D721Med (cell line): Measurements from ENCODE around the gene CCNQ.

Experiments used
- DNase-seq: peaks from one replicate; pipeline ENCODE4 v3.0.0; 2011; ENCODE audit warnings: low spot score; ENCODE audit not compliant: insufficient read length
- FAIRE-seq: peaks from 2 replicates; lab custom pipeline; 2011; peaks lifted over from hg19 to GRCh38; lab: Jason Lieb, UNC
- TF ChIP-seq, protein P1 (sequence below): IDR thresholded peaks from 2 replicates; pipeline ENCODE4 v1.5.1; 2012; ENCODE audit warnings: mild to moderate bottlenecking, control low read depth; ENCODE audit not compliant: insufficient read depth; ENCODE audit errors: missing control alignments

CCNQ gene

DNA sequence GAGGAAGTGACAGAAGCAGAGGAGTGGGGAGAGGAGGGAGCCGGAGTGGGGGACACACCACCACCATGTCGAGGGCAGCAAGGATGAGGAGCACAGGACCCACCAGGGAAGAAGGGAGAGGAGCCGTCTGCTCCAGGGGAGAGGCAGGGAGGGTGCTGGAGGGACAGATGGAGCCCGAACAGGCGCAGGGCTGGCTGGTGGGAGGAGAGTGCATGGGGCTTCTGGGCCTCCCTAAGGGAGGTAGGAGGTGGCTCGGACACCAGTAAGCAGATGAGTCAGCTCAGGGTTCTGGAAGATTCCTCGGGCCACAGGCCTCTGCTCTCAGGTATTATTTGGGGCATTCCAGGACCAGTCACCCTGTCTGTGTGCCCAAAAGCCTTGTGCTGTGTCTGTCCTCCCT lies 51.7 kb downstream of the CCNQ start:
- no peak for FAIRE-seq
- DNase-seq: no peak
- TF ChIP-seq, protein P1, sequence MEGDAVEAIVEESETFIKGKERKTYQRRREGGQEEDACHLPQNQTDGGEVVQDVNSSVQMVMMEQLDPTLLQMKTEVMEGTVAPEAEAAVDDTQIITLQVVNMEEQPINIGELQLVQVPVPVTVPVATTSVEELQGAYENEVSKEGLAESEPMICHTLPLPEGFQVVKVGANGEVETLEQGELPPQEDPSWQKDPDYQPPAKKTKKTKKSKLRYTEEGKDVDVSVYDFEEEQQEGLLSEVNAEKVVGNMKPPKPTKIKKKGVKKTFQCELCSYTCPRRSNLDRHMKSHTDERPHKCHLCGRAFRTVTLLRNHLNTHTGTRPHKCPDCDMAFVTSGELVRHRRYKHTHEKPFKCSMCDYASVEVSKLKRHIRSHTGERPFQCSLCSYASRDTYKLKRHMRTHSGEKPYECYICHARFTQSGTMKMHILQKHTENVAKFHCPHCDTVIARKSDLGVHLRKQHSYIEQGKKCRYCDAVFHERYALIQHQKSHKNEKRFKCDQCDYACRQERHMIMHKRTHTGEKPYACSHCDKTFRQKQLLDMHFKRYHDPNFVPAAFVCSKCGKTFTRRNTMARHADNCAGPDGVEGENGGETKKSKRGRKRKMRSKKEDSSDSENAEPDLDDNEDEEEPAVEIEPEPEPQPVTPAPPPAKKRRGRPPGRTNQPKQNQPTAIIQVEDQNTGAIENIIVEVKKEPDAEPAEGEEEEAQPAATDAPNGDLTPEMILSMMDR: no peak

DNA sequence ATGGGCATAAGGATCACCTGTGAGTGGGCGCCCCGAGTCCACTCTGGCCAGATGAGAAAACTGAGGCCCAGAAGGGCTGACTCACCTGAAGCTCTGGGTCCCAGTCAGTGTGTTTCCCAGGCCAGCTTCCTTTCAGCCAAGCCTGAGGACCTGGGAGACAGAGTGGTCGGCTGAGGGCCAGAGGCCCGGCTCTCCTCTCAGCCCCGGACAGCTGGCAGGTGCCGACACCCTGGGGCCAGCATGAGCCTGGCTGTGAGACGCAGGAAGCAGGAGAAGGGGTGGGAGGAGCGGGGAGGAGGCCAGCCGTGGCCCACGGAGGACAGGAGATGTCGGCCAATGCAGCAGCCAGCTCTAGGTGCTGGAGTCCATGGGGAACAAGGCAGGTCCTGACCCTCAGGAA lies 52.6 kb downstream of the CCNQ start:
- FAIRE-seq: no peak
- TF ChIP-seq, protein P1: no peak
- no peak for DNase-seq

DNA sequence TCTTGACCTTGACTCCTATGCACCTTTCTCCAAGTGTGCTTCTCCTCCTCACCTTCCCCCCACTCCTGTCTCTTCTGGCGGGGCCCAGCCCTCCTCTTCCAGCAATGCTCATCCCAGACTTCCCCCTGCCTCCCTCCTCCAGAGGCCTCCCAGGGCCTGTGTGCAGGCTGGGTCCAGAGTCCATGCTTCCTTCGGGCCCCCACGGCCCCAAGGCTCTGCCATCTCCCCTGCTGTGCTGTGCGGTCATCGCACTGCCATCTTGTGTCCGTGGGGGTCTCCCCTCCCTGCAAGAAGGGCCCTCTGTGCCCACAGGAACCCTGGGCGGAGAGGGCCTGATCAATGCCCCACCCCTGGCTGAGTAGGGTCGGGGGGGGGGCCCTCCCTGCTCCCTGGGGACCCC lies 54.2 kb downstream of the CCNQ start:
- TF ChIP-seq, protein P1: no peak
- DNase-seq: no peak
- no peak for FAIRE-seq

DNA sequence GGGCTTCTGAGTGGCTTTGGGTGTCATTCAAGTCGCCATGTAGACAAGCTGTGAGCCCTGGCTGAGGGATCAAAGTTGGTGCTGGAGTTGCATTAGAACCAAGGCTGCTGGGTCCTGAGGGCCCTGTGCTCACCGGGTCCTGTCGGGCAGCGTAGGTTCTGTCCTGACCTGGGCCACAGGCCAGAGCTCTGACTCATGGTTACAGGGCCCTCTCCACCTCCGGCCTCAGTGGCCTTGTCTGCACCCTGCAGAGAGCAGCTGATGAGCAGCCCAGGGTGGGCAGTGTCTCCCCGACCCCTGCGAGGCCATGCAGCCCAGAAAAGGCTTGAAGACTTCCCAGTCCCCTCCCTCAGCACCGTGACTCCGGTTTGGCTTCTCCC lies 59.0 kb downstream of the CCNQ start:
- no peak for DNase-seq
- TF ChIP-seq, protein P1: no peak
- no peak for FAIRE-seq

DNA sequence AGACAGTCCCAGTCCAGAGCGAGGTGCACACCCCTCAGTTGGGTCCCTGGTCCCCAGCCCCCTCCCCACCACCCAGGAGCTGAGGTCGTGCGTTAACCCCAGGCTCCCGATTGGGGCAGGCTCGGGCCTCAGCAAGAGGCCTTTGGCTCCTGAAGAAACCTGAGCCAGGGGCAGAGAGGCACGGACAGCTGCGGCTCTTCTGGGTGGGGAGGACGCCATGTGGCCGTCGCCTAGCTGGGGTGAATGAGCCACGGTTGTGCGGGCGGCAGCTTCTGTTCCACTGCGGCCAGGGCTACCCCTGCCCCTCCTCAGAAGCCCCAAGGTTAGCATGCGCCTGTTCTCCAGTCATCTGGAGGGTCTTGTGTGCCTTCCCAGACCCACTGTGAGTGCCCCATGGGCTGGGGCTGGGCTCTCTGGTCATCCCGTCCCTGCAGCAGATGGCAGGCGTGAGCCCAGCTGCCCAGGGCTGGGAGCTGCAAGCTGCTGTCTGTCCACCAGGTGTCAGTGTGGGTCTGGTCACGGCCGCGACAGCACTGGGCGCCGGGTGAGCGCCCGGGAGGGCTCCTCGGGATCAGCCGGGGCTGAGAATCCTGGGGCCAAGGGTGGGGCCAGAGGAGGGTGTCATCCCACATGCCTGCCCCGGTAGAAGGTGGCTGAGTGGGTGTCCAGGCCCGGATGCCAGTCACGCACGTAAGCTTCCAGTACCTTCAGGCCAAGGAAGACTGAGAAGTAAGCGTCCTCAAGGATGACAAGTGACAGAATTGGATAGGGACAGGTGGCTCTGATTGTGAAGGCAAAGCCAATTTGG lies 59.6 kb downstream of the CCNQ start:
- TF ChIP-seq, protein P1: peak; percentile 51
- FAIRE-seq: no peak
- peak; percentile 50 for DNase-seq

DNA sequence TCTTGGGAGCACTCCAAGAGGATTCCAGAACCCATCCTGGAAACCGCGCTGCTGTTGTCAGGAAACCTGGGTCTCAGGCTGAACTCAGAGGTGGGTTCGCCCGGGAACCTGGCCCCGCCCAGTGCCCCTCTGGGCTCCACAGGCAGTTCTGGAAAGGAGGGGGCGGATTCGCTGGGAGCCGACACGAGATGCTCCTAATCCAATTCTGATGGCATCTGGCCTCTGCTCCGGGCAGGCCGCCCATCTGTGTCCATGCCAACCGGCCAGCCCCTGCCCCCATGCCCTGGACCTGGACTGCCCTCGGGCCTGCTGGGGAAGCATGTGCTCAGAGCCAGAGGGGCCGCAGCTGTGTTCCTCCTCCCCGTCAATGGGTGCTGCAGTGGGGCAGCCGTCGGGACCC lies 60.5 kb downstream of the CCNQ start:
- DNase-seq (no peak), FAIRE-seq (no peak)
- TF ChIP-seq, protein P1: no peak
